Esophagus squamous epithelium (tissue), 5 donors: ENCODE results near the gene PDP2. TPM values are rescaled to one million over a fixed set of nuclear protein-coding genes. Genes with fewer than 3 reads are reported as not detected.

Experiments
- DNase-seq: peaks from one replicate; lab custom pipeline; 2025; lab: John Stamatoyannopoulos, UW
- H3K27ac ChIP-seq, 4 donors: fragments of 200-600 bp; sonication (generic); one replicate each; pipeline ENCODE4 v1.5.1; 2016 to 2019; ENCODE audit warnings: mild to moderate bottlenecking in 1 of 4
- H3K27me3 ChIP-seq, 4 donors: fragments of 200-600 bp; sonication (generic); 1 replicate in 3 of 4; 2 replicates in 1 of 4; pipeline versions ENCODE4 v1.5.1 to v1.6.0; 2017 to 2021; ENCODE audit warnings: antibody characterized with exemption in 1 of 4
- H3K36me3 ChIP-seq, 3 donors: fragments of 200-600 bp; sonication (generic); one replicate each; pipeline ENCODE4 v1.5.1; 2016 to 2019
- H3K4me1 ChIP-seq, 3 donors: fragments of 200-600 bp; sonication (generic); one replicate each; pipeline ENCODE4 v1.5.1; 2017 to 2019
- H3K4me3 ChIP-seq, 4 donors: fragments of 200-600 bp; sonication (generic); 1 replicate in 3 of 4; 2 replicates in 1 of 4; pipeline ENCODE4 v1.5.1; 2016 to 2019; ENCODE audit warnings: mild to moderate bottlenecking in 2 of 4, moderate library complexity in 1 of 4
- H3K9me3 ChIP-seq, 3 donors: fragments of 200-600 bp; sonication (generic); one replicate each; pipeline ENCODE4 v1.5.1; 2016 to 2019
- POLR2A ChIP-seq, 4 donors: fragments of 450-650 bp; IDR thresholded peaks; one replicate each; pipeline ENCODE4 v1.6.1; 2017; ENCODE audit warnings: antibody characterized with exemption in 4 of 4, mild to moderate bottlenecking in 4 of 4, moderate library complexity in 3 of 4
- WGBS, 2 donors: methylation state at CpG; one replicate each; pipeline ENCODE4 v1.1.5; 2018; 5-methylcytosine and 5-hydroxymethylcytosine counted together
- intact Hi-C: fragments of 100-400 bp; cut with DNase I; formaldehyde crosslinking; loops from one replicate; pipeline ENCODE4 v1.15.0; 2022
- total RNA-seq, 4 donors: library from RNA; depleted of rRNA; stranded (reverse); fragments of >200 nt; gene quantifications; one replicate each; pipeline ENCODE4 v1.1.0, GENCODE V29; 2016
- TF ChIP-seq, protein P1 (sequence below), 6 experiments: fragments of 450-650 bp in 4 of 6; fragments of 200-600 bp in 2 of 6; sonication (generic) in 2 of 6; IDR thresholded peaks; one replicate each; pipeline ENCODE4 v1.5.1; 2016 to 2019; ENCODE audit warnings: antibody characterized with exemption in 6 of 6, mild to moderate bottlenecking in 4 of 6, moderate library complexity in 4 of 6
- donor health status: DM: yes; HTN: yes; CAD: no.

The PDP2 gene
- total RNA-seq, 4 donors from 2014 or later: 4.1 to 12.9 (median 9.4) TPM

DNA sequence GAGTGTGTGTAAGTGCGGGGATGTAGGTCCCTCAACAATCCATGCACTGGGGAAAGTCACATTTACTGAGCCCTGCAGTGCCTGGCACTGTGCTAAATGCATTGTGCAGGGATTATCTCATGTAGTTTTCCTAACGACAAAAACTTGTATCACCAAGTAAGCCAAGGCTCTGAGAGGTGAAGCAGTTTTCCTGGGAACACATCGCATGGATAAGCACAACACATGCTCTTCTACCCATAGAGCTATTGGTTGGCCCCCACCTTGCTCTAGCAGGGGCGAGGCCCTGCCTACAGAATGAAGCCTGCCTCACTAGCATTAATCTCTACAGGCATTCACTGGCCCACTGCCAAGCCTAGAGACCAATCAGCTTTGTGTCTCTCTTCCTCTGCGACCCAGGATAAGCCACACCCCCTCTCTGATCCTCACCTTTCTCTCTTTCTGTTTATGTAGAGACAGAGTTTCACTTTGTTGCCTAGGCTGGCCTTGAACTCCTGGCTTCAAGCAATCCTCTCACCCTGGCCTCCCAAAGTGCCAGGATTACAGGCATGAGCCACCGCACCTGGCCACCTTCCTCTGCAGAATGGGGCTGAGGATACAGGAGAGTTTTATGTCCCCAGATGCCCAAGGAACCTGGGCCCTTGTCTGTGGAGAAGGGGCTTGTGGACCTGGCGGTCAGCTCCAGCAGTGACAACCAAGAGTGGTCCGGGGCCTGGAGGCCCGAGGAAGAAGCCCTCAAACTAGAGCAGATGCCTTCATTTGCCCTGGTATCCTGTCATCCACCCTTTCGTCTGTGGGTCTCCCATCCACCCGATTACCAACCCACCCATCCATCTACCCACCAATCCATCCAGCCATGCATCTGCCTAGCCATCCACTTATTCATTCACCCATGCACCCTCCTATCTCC is 25.6 kb downstream of the PDP2 start:
- DNase-seq: no peak
- Histone ChIP-seq H3K9me3 (no peaks in the 10 kb centered on the region), H3K4me1 (peaks cover 28 to 91% (median 52%) of the 10 kb centered on the region in 3 donors), H3K27ac (peak overlapping the region; percentile 68 to 93 (median 90)), H3K36me3 (no peaks in the 10 kb centered on the region), H3K4me3 (no peak overlapping the region), H3K27me3 (no peaks in the 10 kb centered on the region)
- 56 to 65% methylated on average over 8 of the region's 11 CpGs for WGBS, 2 donors
- intact Hi-C loops: no loop called here
- TF ChIP-seq POLR2A (IDR thresholded peaks at IDR 0.05): peak in 1 of 4 donors; percentile 16
- TF ChIP-seq, protein P1, sequence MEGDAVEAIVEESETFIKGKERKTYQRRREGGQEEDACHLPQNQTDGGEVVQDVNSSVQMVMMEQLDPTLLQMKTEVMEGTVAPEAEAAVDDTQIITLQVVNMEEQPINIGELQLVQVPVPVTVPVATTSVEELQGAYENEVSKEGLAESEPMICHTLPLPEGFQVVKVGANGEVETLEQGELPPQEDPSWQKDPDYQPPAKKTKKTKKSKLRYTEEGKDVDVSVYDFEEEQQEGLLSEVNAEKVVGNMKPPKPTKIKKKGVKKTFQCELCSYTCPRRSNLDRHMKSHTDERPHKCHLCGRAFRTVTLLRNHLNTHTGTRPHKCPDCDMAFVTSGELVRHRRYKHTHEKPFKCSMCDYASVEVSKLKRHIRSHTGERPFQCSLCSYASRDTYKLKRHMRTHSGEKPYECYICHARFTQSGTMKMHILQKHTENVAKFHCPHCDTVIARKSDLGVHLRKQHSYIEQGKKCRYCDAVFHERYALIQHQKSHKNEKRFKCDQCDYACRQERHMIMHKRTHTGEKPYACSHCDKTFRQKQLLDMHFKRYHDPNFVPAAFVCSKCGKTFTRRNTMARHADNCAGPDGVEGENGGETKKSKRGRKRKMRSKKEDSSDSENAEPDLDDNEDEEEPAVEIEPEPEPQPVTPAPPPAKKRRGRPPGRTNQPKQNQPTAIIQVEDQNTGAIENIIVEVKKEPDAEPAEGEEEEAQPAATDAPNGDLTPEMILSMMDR (IDR thresholded peaks at IDR 0.05): no peak

DNA sequence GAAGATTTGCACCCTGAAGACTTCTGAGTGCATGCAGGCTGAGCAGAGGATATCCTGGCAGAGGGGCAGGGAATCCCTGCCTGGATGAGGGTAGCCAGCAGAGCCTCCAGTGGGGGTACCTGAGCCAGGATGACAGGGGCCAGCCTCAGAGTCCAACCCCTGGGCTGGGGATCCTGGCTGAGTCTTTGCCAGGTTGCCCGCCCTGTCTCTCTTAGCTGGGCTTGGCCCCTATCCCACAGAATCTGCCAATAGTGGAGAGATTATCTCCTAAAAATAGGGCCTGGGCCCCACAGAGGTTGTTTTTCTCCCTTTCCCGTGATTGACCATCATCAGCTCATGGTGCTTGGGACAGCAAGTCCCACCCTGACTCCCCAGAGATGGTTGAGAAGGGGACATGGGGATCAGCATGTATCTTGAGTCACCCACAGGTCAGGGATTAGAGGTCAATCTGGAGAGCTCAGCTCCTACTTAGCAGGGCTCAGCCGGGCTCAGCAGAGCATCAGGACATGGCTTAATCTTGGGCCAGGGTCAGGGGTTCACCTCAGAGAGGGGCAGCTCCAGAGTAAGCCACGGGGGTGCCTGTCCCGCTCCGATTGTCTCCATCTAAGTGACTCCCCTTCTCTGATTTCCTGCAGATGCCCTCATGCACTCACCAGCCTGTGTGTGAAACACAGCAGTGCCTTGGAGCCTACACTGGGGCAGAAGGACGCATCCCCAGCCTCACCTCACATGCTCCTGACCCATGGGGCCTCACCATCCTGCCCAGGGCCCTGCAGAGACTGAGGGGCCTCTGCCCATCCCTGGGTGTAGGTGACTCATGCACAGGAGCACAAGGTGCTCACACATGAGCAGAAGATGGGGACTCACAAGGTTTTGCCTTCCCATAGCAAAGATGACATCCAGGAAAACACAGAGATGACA is 26.9 kb downstream of the PDP2 start:
- no peak for TF ChIP-seq POLR2A (IDR thresholded peaks at IDR 0.05)
- TF ChIP-seq, protein P1 (IDR thresholded peaks at IDR 0.05): no peak
- intact Hi-C loops: no loop called here
- Histone ChIP-seq H3K27me3 (no peaks in the 10 kb centered on the region), H3K36me3 (no peaks in the 10 kb centered on the region), H3K4me3 (no peak overlapping the region), H3K4me1 (peaks cover 28 to 90% (median 44%) of the 10 kb centered on the region in 3 donors), H3K9me3 (no peaks in the 10 kb centered on the region), H3K27ac (peak overlapping the region; percentile 68 to 93 (median 90))
- 62 to 73% methylated on average over 4 to 5 of the region's 7 CpGs for WGBS, 2 donors
- no peak for DNase-seq

DNA sequence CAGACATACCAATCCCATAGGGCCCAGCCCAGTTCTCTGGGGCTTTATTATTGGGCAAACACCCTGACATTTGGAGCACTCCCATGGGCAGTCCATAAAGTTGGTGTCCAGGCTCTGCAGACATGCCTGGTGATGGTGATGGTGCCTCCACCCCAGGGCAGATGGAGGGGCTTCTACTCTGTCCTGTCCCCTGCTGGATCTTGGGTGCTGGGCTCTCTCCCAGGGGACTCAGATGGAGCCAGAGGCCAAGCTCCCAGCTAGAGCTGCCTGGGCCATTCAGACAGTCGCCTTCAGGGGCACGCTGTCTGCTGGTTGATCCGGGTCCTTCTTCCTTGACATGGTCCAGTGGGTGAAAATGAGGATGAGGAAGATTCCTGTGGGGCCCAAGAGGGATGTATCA is 27.8 kb downstream of the PDP2 start:
- no peak overlapping the region for H3K4me3 ChIP-seq
- intact Hi-C loops: no loop called here
- peak overlapping the region in 2 of 4 donors; percentile 26 to 93 for H3K27ac ChIP-seq
- H3K36me3 ChIP-seq: no peaks in the 10 kb centered on the region
- H3K27me3 ChIP-seq: no peaks in the 10 kb centered on the region
- H3K9me3 ChIP-seq: no peaks in the 10 kb centered on the region
- TF ChIP-seq, protein P1 (IDR thresholded peaks at IDR 0.05): no peak
- TF ChIP-seq POLR2A (IDR thresholded peaks at IDR 0.05): no peak
- WGBS, 2 donors: 90% methylated on average over 2 of the region's 3 CpGs; no CpG with 5 or more reads in 1 of the 2 donors
- peaks cover 22 to 81% (median 37%) of the 10 kb centered on the region in 3 donors for H3K4me1 ChIP-seq
- no peak for DNase-seq

DNA sequence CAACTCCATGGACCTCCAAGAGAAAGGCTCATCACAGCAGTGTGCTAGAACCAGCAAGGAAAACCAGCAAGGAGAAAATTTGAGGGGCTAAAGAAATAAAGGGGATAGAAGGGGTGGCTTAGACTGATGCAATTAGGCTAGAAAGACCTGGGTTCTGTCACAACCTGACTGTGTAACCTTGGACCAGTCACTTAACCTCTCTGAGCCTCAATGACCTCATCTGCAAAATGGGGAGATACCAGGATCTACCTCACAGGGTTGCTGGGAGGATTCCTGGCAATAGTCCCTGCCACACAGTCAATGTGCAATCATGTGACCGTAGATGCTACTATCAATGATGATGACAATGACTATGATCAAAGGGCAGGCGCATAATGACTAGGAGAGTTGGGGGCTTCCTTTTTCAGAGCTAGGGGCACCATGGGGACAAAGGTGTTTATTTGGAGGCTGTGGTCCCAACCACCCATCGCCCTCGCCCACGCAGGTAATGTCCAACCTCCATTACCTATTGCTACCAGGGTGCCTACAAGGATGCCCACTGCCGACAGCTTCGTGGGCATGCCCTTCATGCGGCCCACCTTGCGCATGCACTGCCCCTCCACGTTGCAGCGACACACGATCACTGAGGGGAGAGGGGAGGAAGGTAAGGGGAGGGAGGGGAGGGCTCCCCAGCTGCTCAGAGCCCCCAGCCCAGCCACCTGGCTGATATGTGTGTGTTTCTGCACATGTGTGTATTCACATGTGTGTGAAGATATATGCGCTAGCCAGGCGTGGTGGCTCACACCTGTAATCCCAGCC is 28.6 kb downstream of the PDP2 start:
- no peak for TF ChIP-seq POLR2A (IDR thresholded peaks at IDR 0.05)
- TF ChIP-seq, protein P1 (IDR thresholded peaks at IDR 0.05): no peak
- DNase-seq: no peak
- H3K27me3 ChIP-seq: no peaks in the 10 kb centered on the region
- H3K27ac ChIP-seq: no peak overlapping the region
- H3K4me3 ChIP-seq: no peak overlapping the region
- H3K36me3 ChIP-seq: no peaks in the 10 kb centered on the region
- intact Hi-C loops: no loop called here
- peaks cover 15 to 73% (median 29%) of the 10 kb centered on the region in 3 donors for H3K4me1 ChIP-seq
- WGBS, 2 donors: 82 to 90% methylated on average over 4 to 7 of the region's 14 CpGs
- H3K9me3 ChIP-seq: no peaks in the 10 kb centered on the region
